Activated CD8-positive, alpha-beta T cell treated with anti-CD3 and anti-CD28 coated beads, Interleukin-2, amount 10 ng/mL, durations not matched to agents 7 days and 5 days (primary cell): Measurements from ENCODE around the gene KIF26B. TPM values are rescaled to one million over a fixed set of nuclear protein-coding genes. Genes with fewer than 3 reads are reported as not detected.
"Not testable (repeated sequence)": the region's sequence is repeated elsewhere in the genome, so short reads cannot be mapped to it uniquely, and the experiment has no call there.

ENCODE experiments used
- ATAC-seq: fragments of 150-1000 bp; cut with Tn5 transposase; one replicate; pipeline ENCODE4 v1.10.0; 2021; ENCODE audit warnings: moderate library complexity
- CTCF ChIA-PET: fragments of 350-600 bp; sonication (Branson Sonifier 250); formaldehyde crosslinking; loops from one replicate; lab custom pipeline; 2021; ENCODE audit warnings: antibody characterized with exemption; lab: Charles Lee
- POLR2A ChIA-PET: fragments of 350-600 bp; sonication (Branson Sonifier 250); formaldehyde crosslinking; loops from one replicate; lab custom pipeline; 2021; ENCODE audit warnings: antibody characterized with exemption; lab: Charles Lee
- DNase-seq: peaks from one replicate; pipeline ENCODE4 v3.0.0-alpha.2; 2020
- H3K27ac Mint-ChIP-seq: one replicate; pipeline ENCODE4 v1.8.0; 2021; ENCODE audit warnings: mild to moderate bottlenecking, mixed read lengths
- H3K27me3 Mint-ChIP-seq: one replicate; pipeline ENCODE4 v1.8.0; 2021; ENCODE audit warnings: low read depth, mixed read lengths
- H3K36me3 Mint-ChIP-seq: one replicate; pipeline ENCODE4 v1.8.0; 2021; ENCODE audit warnings: low read depth, mixed read lengths
- H3K4me1 Mint-ChIP-seq: one replicate; pipeline ENCODE4 v1.8.0; 2021; ENCODE audit warnings: low read depth, mixed read lengths
- H3K4me3 Mint-ChIP-seq: one replicate; pipeline ENCODE4 v1.8.0; 2021; ENCODE audit warnings: mild to moderate bottlenecking, mixed read lengths
- H3K9me3 Mint-ChIP-seq: one replicate; pipeline ENCODE4 v1.8.0; 2022; ENCODE audit warnings: mixed read lengths; ENCODE audit not compliant: insufficient read depth
- total RNA-seq, 2 experiments: library from RNA; stranded (reverse); gene quantifications; one replicate each; pipeline ENCODE4 v1.2.3, GENCODE V29; 2021

KIF26B gene
- total RNA-seq, 2 experiments from 2014 or later = 0.03 to 0.08 TPM

- CTCF ChIA-PET, POLR2A ChIA-PET, H3K9me3 Mint-ChIP-seq, H3K27me3 Mint-ChIP-seq, H3K4me3 Mint-ChIP-seq, ATAC-seq, H3K4me1 Mint-ChIP-seq, H3K27ac Mint-ChIP-seq, DNase-seq, H3K36me3 Mint-ChIP-seq: not testable (repeated sequence)
Measured at GRCh38 chr1:245323765-245324164, 169.0 kb downstream of the KIF26B start.

GRCh38 chr1:245325922-245326795 is 171.4 kb downstream of the KIF26B start:
- CTCF ChIA-PET = no interaction called here
- DNase-seq = no peak
- POLR2A ChIA-PET = no interaction called here

GRCh38 chr1:245327360-245327759 is 172.6 kb downstream of the KIF26B start:
- ChIA-PET POLR2A (no interaction called here), CTCF (interaction anchor here (0.7 kb wide), 1 partner anchor 168 kb away, joined by 3 read pairs; no protein-coding TSS in a partner anchor)
- ATAC-seq = no peak
- Mint-ChIP-seq H3K27ac (no peak overlapping the region), H3K9me3 (peaks cover 4% of the 10 kb centered on the region), H3K27me3 (no peaks in the 10 kb centered on the region), H3K36me3 (no peaks in the 10 kb centered on the region), H3K4me1 (peaks cover 6% of the 10 kb centered on the region), H3K4me3 (no peak overlapping the region)
- no peak for DNase-seq

More at GRCh38 chr1:245325922-245326795, 171.4 kb downstream of the KIF26B start:
- no peaks in the 10 kb centered on the region for H3K36me3 Mint-ChIP-seq
- H3K9me3 Mint-ChIP-seq = peaks cover 1% of the 10 kb centered on the region
- no peak overlapping the region for H3K4me3 Mint-ChIP-seq
- no peak overlapping the region for H3K27ac Mint-ChIP-seq
- H3K4me1 Mint-ChIP-seq = no peaks in the 10 kb centered on the region
- no peak for ATAC-seq
- peaks cover 1% of the 10 kb centered on the region for H3K27me3 Mint-ChIP-seq

- ChIA-PET CTCF (interaction anchor here (0.7 kb wide), 1 partner anchor 168 kb away, joined by 3 read pairs; no protein-coding TSS in a partner anchor), POLR2A (no interaction called here)
- H3K27me3 Mint-ChIP-seq = no peaks in the 10 kb centered on the region
- peaks cover 4% of the 10 kb centered on the region for H3K9me3 Mint-ChIP-seq
- H3K4me3 Mint-ChIP-seq = no peak overlapping the region
- no peaks in the 10 kb centered on the region for H3K36me3 Mint-ChIP-seq
- H3K27ac Mint-ChIP-seq = no peak overlapping the region
- no peak for DNase-seq
- H3K4me1 Mint-ChIP-seq = peaks cover 11% of the 10 kb centered on the region
- ATAC-seq = no peak
Measured at GRCh38 chr1:245327842-245328241, 173.1 kb downstream of the KIF26B start.

- Mint-ChIP-seq H3K27me3 (no peaks in the 10 kb centered on the region), H3K9me3 (peaks cover 4% of the 10 kb centered on the region), H3K36me3 (no peaks in the 10 kb centered on the region), H3K4me3 (no peak overlapping the region), H3K4me1 (peaks cover 18% of the 10 kb centered on the region), H3K27ac (no peak overlapping the region)
- CTCF ChIA-PET = no interaction called here
- DNase-seq = no peak
- no peak for ATAC-seq
- POLR2A ChIA-PET = no interaction called here
Measured at GRCh38 chr1:245330951-245331350, 176.2 kb downstream of the KIF26B start.

GRCh38 chr1:245332085-245332484 is 177.3 kb downstream of the KIF26B start:
- Mint-ChIP-seq H3K4me1 (peaks cover 18% of the 10 kb centered on the region), H3K27ac (peak overlapping the region; percentile 73), H3K27me3 (no peaks in the 10 kb centered on the region), H3K4me3 (no peak overlapping the region), H3K36me3 (no peaks in the 10 kb centered on the region), H3K9me3 (peaks cover 4% of the 10 kb centered on the region)
- no peak for ATAC-seq
- CTCF ChIA-PET = no interaction called here
- POLR2A ChIA-PET = no interaction called here
- DNase-seq = no peak

- Mint-ChIP-seq H3K27me3 (no peaks in the 10 kb centered on the region), H3K4me1 (peaks cover 18% of the 10 kb centered on the region), H3K4me3 (no peak overlapping the region), H3K27ac (peak overlapping the region; percentile 73), H3K9me3 (peaks cover 4% of the 10 kb centered on the region), H3K36me3 (no peaks in the 10 kb centered on the region)
- ATAC-seq (peak; percentile 80), DNase-seq (peak; percentile 49)
- POLR2A ChIA-PET = no interaction called here
- CTCF ChIA-PET = no interaction called here
Measured at GRCh38 chr1:245332513-245332912, 177.7 kb downstream of the KIF26B start.

- CTCF ChIA-PET = no interaction called here
- ATAC-seq (no peak), DNase-seq (no peak)
- no peaks in the 10 kb centered on the region for H3K36me3 Mint-ChIP-seq
- H3K9me3 Mint-ChIP-seq = peaks cover 4% of the 10 kb centered on the region
- no peak overlapping the region for H3K4me3 Mint-ChIP-seq
- no peak overlapping the region for H3K27ac Mint-ChIP-seq
- POLR2A ChIA-PET = no interaction called here
- no peaks in the 10 kb centered on the region for H3K27me3 Mint-ChIP-seq
- peaks cover 22% of the 10 kb centered on the region for H3K4me1 Mint-ChIP-seq
Measured at GRCh38 chr1:245334235-245334634, 179.4 kb downstream of the KIF26B start.

GRCh38 chr1:245334827-245335490 is 180.2 kb downstream of the KIF26B start:
- H3K9me3 Mint-ChIP-seq = peaks cover 4% of the 10 kb centered on the region
- H3K27me3 Mint-ChIP-seq = no peaks in the 10 kb centered on the region
- ChIA-PET POLR2A (no interaction called here), CTCF (no interaction called here)
- H3K4me1 Mint-ChIP-seq = peaks cover 22% of the 10 kb centered on the region
- no peaks in the 10 kb centered on the region for H3K36me3 Mint-ChIP-seq
- ATAC-seq (no peak), DNase-seq (no peak)
- no peak overlapping the region for H3K4me3 Mint-ChIP-seq
- no peak overlapping the region for H3K27ac Mint-ChIP-seq

- H3K9me3 Mint-ChIP-seq, H3K4me3 Mint-ChIP-seq, H3K27ac Mint-ChIP-seq, H3K27me3 Mint-ChIP-seq, POLR2A ChIA-PET, H3K36me3 Mint-ChIP-seq, DNase-seq, CTCF ChIA-PET, ATAC-seq: not testable (repeated sequence)
- H3K4me1 Mint-ChIP-seq = peaks cover 22% of the 10 kb centered on the region
Measured at GRCh38 chr1:245335684-245336083, 180.9 kb downstream of the KIF26B start.

GRCh38 chr1:245336149-245336983 is 181.6 kb downstream of the KIF26B start:
- ChIA-PET POLR2A (no interaction called here), CTCF (no interaction called here)
- H3K9me3 Mint-ChIP-seq = peaks cover under 1% of the 10 kb centered on the region
- no peaks in the 10 kb centered on the region for H3K27me3 Mint-ChIP-seq
- DNase-seq (no peak), ATAC-seq (no peak)
- H3K27ac Mint-ChIP-seq = no peak overlapping the region
- H3K4me1 Mint-ChIP-seq = peaks cover 22% of the 10 kb centered on the region
- H3K36me3 Mint-ChIP-seq = no peaks in the 10 kb centered on the region
- no peak overlapping the region for H3K4me3 Mint-ChIP-seq
